C4-2B (cell line): ENCODE measurements around the gene MGAT1.

Source experiments
- H3K27ac ChIP-seq: fragments of 450-650 bp; 2 replicates; pipeline ENCODE4 v1.5.1; 2017
- CTCF ChIP-seq: fragments of 450-650 bp; conservative IDR thresholded peaks from 2 replicates; pipeline ENCODE4 v1.5.1; 2017; ENCODE audit warnings: mild to moderate bottlenecking
- ZFX ChIP-seq: fragments of 450-650 bp; IDR thresholded peaks from 2 replicates; pipeline ENCODE4 v1.6.1; 2017

MGAT1 gene

DNA sequence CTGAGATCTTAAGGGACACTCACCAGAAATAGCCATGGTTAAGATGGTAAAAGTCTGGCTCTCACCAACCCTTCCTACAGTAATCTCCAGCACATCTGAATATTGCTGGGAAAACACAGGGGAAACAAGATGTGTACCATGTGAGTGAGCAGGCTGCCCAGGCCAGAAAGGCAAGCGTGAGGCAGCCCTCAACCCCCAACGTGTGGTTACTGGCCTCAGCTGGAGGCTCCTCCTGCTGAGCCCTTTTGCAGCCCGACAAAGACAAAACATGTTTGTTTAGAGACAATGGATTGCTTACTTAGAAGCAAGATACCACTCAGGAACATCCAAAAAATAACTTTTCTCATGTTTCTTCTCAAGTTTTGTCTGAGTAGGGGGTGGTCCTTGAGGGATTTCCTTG lies 41.8 kb upstream of the MGAT1 start:
- H3K27ac ChIP-seq, result no peak overlapping the region
- no peak for TF ChIP-seq ZFX
- no peak for TF ChIP-seq CTCF

GRCh38 chr5:180839935-180840334 lies 37.3 kb upstream of the MGAT1 start:
- TF ChIP-seq CTCF, result no peak
- no peak for TF ChIP-seq ZFX
- H3K27ac ChIP-seq, result no peak overlapping the region

DNA sequence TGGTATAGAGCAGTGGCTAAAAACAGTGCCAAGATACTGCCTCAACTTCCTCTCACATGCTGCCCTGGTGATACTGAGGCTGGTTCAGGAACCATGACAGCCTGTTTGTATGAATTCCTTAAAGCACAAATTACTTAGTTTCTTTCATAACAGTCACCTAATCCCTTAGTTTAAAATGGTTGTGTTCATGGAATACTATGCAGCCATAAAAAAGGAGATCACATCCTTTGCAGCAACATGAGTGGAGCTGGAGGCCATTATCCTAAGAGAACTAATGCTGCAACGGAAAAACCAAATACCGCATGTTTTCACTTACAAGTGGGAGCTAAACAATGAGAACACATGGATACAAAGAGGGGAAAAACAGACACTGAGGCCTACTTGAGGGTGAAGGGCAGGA lies 36.6 kb upstream of the MGAT1 start:
- no peak overlapping the region for H3K27ac ChIP-seq
- no peak for TF ChIP-seq ZFX
- TF ChIP-seq CTCF, result no peak

GRCh38 chr5:180837478-180837877 lies 34.9 kb upstream of the MGAT1 start:
- TF ChIP-seq CTCF (no peak), ZFX (no peak)
- H3K27ac ChIP-seq, result no peak overlapping the region

- TF ChIP-seq CTCF (no peak), ZFX (no peak)
- H3K27ac ChIP-seq, result no peak overlapping the region
Measured at GRCh38 chr5:180832638-180833068, 30.0 kb upstream of the MGAT1 start.

GRCh38 chr5:180831139-180832093 lies 28.8 kb upstream of the MGAT1 start:
- peak overlapping the region; percentile 93 for H3K27ac ChIP-seq
- TF ChIP-seq ZFX, result peak; percentile 83
- TF ChIP-seq CTCF, result no peak
